MM.1S (cell line): ENCODE data around the gene UBE2G2.

Source experiments
- EZH2 ChIP-seq: fragments of 300-600 bp; sonication (generic); optimal IDR thresholded peaks from 2 replicates; pipeline ENCODE3; 2017; ENCODE audit warnings: low read depth, mild to moderate bottlenecking, antibody characterized with exemption, low read length, mixed read lengths
- EZH2phosphoT487 ChIP-seq: fragments of 300-600 bp; sonication (generic); IDR thresholded peaks from 2 replicates; pipeline ENCODE4 v1.6.1; 2018; ENCODE audit warnings: antibody characterized with exemption, low read length
- TF ChIP-seq, protein P1 (sequence below): fragments of 300-600 bp; sonication (generic); IDR thresholded peaks from 2 replicates; pipeline ENCODE4 v1.5.1; 2016; ENCODE audit warnings: antibody characterized with exemption, low read length, mixed read lengths

DNA sequence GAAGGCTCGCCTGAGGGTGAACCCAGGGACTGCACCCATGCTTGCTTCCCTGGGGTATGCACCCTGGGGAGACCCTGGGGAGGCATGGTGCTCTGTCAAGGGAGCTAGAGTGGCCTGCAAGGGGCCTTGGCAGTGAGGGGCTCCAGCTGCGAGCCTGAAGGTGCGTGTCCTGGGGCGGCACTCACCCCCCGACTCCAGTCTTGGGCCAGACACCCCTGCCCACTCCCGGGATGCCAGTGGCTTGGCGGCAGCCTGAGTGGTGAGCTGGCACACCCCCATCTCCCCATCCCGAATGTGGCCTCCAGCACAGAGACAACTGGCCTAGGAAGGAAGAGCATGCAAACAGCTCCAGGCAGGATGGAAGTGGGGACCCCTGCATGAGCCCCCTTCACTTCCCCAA is 13.6 kb upstream of the UBE2G2 start:
- no peak for TF ChIP-seq EZH2
- TF ChIP-seq, protein P1, sequence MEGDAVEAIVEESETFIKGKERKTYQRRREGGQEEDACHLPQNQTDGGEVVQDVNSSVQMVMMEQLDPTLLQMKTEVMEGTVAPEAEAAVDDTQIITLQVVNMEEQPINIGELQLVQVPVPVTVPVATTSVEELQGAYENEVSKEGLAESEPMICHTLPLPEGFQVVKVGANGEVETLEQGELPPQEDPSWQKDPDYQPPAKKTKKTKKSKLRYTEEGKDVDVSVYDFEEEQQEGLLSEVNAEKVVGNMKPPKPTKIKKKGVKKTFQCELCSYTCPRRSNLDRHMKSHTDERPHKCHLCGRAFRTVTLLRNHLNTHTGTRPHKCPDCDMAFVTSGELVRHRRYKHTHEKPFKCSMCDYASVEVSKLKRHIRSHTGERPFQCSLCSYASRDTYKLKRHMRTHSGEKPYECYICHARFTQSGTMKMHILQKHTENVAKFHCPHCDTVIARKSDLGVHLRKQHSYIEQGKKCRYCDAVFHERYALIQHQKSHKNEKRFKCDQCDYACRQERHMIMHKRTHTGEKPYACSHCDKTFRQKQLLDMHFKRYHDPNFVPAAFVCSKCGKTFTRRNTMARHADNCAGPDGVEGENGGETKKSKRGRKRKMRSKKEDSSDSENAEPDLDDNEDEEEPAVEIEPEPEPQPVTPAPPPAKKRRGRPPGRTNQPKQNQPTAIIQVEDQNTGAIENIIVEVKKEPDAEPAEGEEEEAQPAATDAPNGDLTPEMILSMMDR = no peak
- TF ChIP-seq EZH2phosphoT487 = no peak
